HCT116 (cell line): ENCODE data around the gene RND3. TPM values are rescaled to one million over a fixed set of nuclear protein-coding genes. Genes with fewer than 3 reads are reported as not detected.

Experiments
- ATAC-seq: fragments of 200-7000 bp; cut with Tn5 transposase; 2 replicates; pipeline ENCODE4 v1.9.1; 2020; ENCODE audit warnings: mild to moderate bottlenecking, moderate library complexity
- BruUV-seq: library from RNA; stranded (reverse); fragments of 400-500 nt; replicated peaks from 2 replicates; lab custom pipeline; 2021; lab: Mats Ljungman, UMichigan
- CTCF ChIA-PET: fragments of 300-600 bp; sonication (Branson Sonifier 250); formaldehyde crosslinking; loops from one replicate; lab custom pipeline; 2021; ENCODE audit warnings: antibody characterized with exemption; lab: Charles Lee
- POLR2A ChIA-PET: fragments of 300-600, 350-600 bp; sonication (Branson Sonifier 250); formaldehyde crosslinking; loops from one replicate; lab custom pipeline; 2021; ENCODE audit warnings: antibody characterized with exemption; lab: Charles Lee
- RAD21 ChIA-PET, 2 experiments: fragments of 300-600 bp; sonication (Branson Sonifier 250); formaldehyde crosslinking; loops; one replicate each; lab custom pipeline; 2023; ENCODE audit warnings: low total read pairs in 2 of 2; ENCODE audit not compliant: uncharacterized antibody in 2 of 2, unreplicated experiment in 2 of 2, low non-redundant PET in 1 of 2; lab: Charles Lee
- DNase-seq: peaks from one replicate; pipeline ENCODE4 v3.0.0-alpha.2; 2010; ENCODE audit warnings: low read depth, low spot score
- H2AFZ ChIP-seq: fragments of 200-600 bp; shearing (Covaris generic), sonication (generic); 2 replicates; pipeline ENCODE4 v1.6.1; 2017; ENCODE audit warnings: low read depth, mixed run types, mixed read lengths, antibody characterized with exemption, low read length; ENCODE audit not compliant: poor library complexity, severe bottlenecking
- H3K27ac ChIP-seq: 2 replicates; pipeline ENCODE4 v1.5.1; 2012; ENCODE audit warnings: low read depth, low read length
- H3K27me3 ChIP-seq: fragments of 200-600 bp; sonication (generic); 2 replicates; pipeline ENCODE4 v1.6.1; 2016; ENCODE audit warnings: mixed run types, low read length, mixed read lengths; ENCODE audit not compliant: insufficient read depth
- H3K36me3 ChIP-seq, 2 experiments: fragments of 200-500 bp in 1 of 2; fragments of 200-600 bp in 1 of 2; sonication (Bioruptor generic) in 1 of 2; sonication (generic) in 1 of 2; 2 replicates each; pipeline versions ENCODE4 v1.5.1 to v1.6.1; 2014 to 2016; ENCODE audit warnings: low read length in 2 of 2, inconsistent platforms in 1 of 2, mixed read lengths in 1 of 2, mixed run types in 1 of 2; ENCODE audit not compliant: insufficient read depth in 2 of 2, control insufficient read depth in 1 of 2
- H3K4me1 ChIP-seq, 2 experiments: fragments of 200-600 bp in 1 of 2; sonication (generic) in 1 of 2; 2 replicates each; pipeline versions ENCODE4 v1.5.1 to v1.6.1; 2012 to 2017; ENCODE audit warnings: low read length in 2 of 2, inconsistent platforms in 1 of 2, mild to moderate bottlenecking in 1 of 2, mixed read lengths in 1 of 2, mixed run types in 1 of 2, moderate library complexity in 1 of 2; ENCODE audit not compliant: insufficient read depth in 2 of 2, control insufficient read depth in 1 of 2
- H3K4me2 ChIP-seq: fragments of 200-600 bp; sonication (generic); 2 replicates; pipeline ENCODE4 v1.6.1; 2017; ENCODE audit warnings: mixed run types, low read length, mixed read lengths
- H3K4me3 ChIP-seq, 2 experiments: fragments of 200-600 bp in 1 of 2; sonication (generic) in 1 of 2; replicated peaks in 1 of 2; 2 replicates each; pipeline ENCODE4 v1.5.1; 2011 to 2016; ENCODE audit warnings: low read length in 2 of 2, control low read depth in 1 of 2, low read depth in 1 of 2, mild to moderate bottlenecking in 1 of 2, mixed read lengths in 1 of 2, mixed run types in 1 of 2
- H3K79me2 ChIP-seq: fragments of 200-600 bp; sonication (generic); 2 replicates; pipeline ENCODE4 v1.6.1; 2017; ENCODE audit warnings: mild to moderate bottlenecking, mixed run types, low read length, moderate library complexity, mixed read lengths; ENCODE audit not compliant: insufficient read depth
- H3K9ac ChIP-seq: fragments of 200-600 bp; sonication (generic); 2 replicates; pipeline ENCODE4 v1.6.1; 2016; ENCODE audit warnings: low read length, mixed read lengths
- H3K9me2 ChIP-seq: fragments of 200-600 bp; sonication (generic), shearing (Covaris generic); 2 replicates; pipeline ENCODE4 v1.6.1; 2017; ENCODE audit warnings: mixed run types, mild to moderate bottlenecking, moderate library complexity; ENCODE audit not compliant: insufficient read depth
- H3K9me3 ChIP-seq, 2 experiments: fragments of 200-500 bp in 1 of 2; fragments of 200-600 bp in 1 of 2; sonication (Bioruptor generic) in 1 of 2; sonication (generic) in 1 of 2; 2 replicates each; pipeline ENCODE4 v1.6.1; 2014 to 2017; ENCODE audit warnings: low read length in 2 of 2, mixed read lengths in 2 of 2, inconsistent platforms in 1 of 2, low read depth in 1 of 2, mild to moderate bottlenecking in 1 of 2, mixed run types in 1 of 2, moderate library complexity in 1 of 2; ENCODE audit not compliant: control insufficient read depth in 1 of 2, insufficient read depth in 1 of 2
- H4K20me1 ChIP-seq: fragments of 200-600 bp; sonication (generic), shearing (Covaris generic); 2 replicates; pipeline ENCODE4 v1.6.1; 2017; ENCODE audit warnings: mixed run types, mild to moderate bottlenecking, moderate library complexity; ENCODE audit not compliant: insufficient read depth
- CBX3 ChIP-seq: IDR thresholded peaks from 2 replicates; pipeline ENCODE4 v1.6.1; 2012; ENCODE audit warnings: low read depth
- CEBPB ChIP-seq: IDR thresholded peaks from 2 replicates; pipeline ENCODE4 v1.6.1; 2012; ENCODE audit warnings: low read depth
- EGR1 ChIP-seq: IDR thresholded peaks from 2 replicates; pipeline ENCODE4 v1.6.1; 2012; ENCODE audit warnings: low read depth
- ELF1 ChIP-seq: IDR thresholded peaks from 2 replicates; pipeline ENCODE4 v1.6.1; 2012; ENCODE audit warnings: low read depth, borderline replicate concordance
- EZH2 ChIP-seq: fragments of 200-600 bp; sonication (generic); IDR thresholded peaks from 2 replicates; pipeline ENCODE4 v1.6.1; 2017; ENCODE audit warnings: antibody characterized with exemption, mixed run types
- EZH2phosphoT487 ChIP-seq: fragments of 200-600 bp; IDR thresholded peaks from 2 replicates; pipeline ENCODE4 v1.6.1; 2018; ENCODE audit warnings: antibody characterized with exemption, borderline replicate concordance
- FOSL1 ChIP-seq: IDR thresholded peaks from 2 replicates; pipeline ENCODE4 v1.6.1; 2012; ENCODE audit warnings: low read depth
- JUND ChIP-seq: IDR thresholded peaks from 2 replicates; pipeline ENCODE4 v1.6.1; 2012
- POLR2A ChIP-seq: IDR thresholded peaks from 2 replicates; pipeline ENCODE4 v1.7.0; 2011; ENCODE audit warnings: borderline replicate concordance; ENCODE audit not compliant: insufficient read depth, insufficient read length; ENCODE audit errors: extremely low read depth
- RAD21 ChIP-seq: IDR thresholded peaks from 2 replicates; pipeline ENCODE4 v1.6.1; 2012; ENCODE audit warnings: low read depth, mild to moderate bottlenecking
- SIN3A ChIP-seq: IDR thresholded peaks from 2 replicates; pipeline ENCODE4 v1.6.1; 2012; ENCODE audit warnings: low read depth
- SP1 ChIP-seq: IDR thresholded peaks from 2 replicates; pipeline ENCODE4 v1.6.1; 2012; ENCODE audit warnings: low read depth
- SRF ChIP-seq: IDR thresholded peaks from 2 replicates; pipeline ENCODE4 v1.6.1; 2012; ENCODE audit warnings: low read depth
- TCF7L2 ChIP-seq: IDR thresholded peaks from 2 replicates; pipeline ENCODE4 v1.7.0; 2011; ENCODE audit warnings: borderline replicate concordance, inconsistent platforms; ENCODE audit not compliant: insufficient read depth, insufficient read length; ENCODE audit errors: extremely low read depth
- ZFX ChIP-seq: fragments of 450-650 bp; IDR thresholded peaks from 2 replicates; pipeline ENCODE4 v1.6.1; 2017
- ZNF274 ChIP-seq: fragments of 200-500 bp; sonication (Bioruptor generic); IDR thresholded peaks from 2 replicates; pipeline ENCODE4 v1.6.1; 2014; ENCODE audit warnings: mild to moderate bottlenecking, low read depth, low read length, inconsistent platforms
- intact Hi-C: fragments of 100-400 bp; cut with micrococcal nuclease; formaldehyde crosslinking; loops from 2 replicates; pipeline ENCODE4 v1.10.0; 2022
- total RNA-seq: library from RNA; stranded (reverse); gene quantifications from one replicate; pipeline ENCODE4 v1.2.1, GENCODE V29; 2021; ENCODE audit not compliant: unreplicated experiment
- TF ChIP-seq, protein P1 (sequence below), 3 experiments: fragments of 200-600 bp in 1 of 3; sonication (generic) in 1 of 3; IDR thresholded peaks in 2 of 3; conservative IDR thresholded peaks in 1 of 3; 2 replicates each; pipeline ENCODE4 v1.5.1; 2012 to 2017; ENCODE audit warnings: low read depth in 2 of 3, low read length in 2 of 3, antibody characterized with exemption in 1 of 3, borderline replicate concordance in 1 of 3, control low read depth in 1 of 3, mild to moderate bottlenecking in 1 of 3, mixed read lengths in 1 of 3, mixed run types in 1 of 3, moderate library complexity in 1 of 3; ENCODE audit not compliant: insufficient read depth in 1 of 3
- TF ChIP-seq, protein P2 (sequence below): IDR thresholded peaks from 2 replicates; pipeline ENCODE4 v1.6.1; 2012
- TF ChIP-seq, protein P3 (sequence below): IDR thresholded peaks from 2 replicates; pipeline ENCODE4 v1.6.1; 2012
- TF ChIP-seq, protein P4 (sequence below): IDR thresholded peaks from 2 replicates; pipeline ENCODE4 v1.6.1; 2011; ENCODE audit warnings: mild to moderate bottlenecking, low read length, moderate library complexity; ENCODE audit not compliant: insufficient replicate concordance; ENCODE audit errors: extremely low read depth

Gene RND3
- total RNA-seq, 1 experiment from 2014 or later: 15.0 TPM

DNA sequence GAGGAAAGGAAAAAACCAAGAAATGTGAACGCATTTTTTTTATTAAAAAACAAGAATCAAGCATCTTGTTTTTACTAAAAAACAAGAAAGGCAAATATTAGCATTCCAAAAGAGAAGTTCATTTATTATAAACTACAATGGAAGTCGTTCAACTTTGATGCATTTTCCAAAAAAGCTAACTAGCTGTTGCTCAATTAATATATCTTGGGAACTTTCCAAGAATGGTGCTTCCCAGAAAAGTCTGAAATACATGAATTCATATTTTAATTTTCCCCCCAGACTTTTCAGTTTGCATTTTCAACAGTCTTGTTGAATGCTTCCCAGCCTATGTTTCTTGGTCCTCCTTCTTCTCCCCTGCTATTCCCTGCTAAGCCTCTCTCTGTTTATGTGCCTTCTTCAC lies 7.5 kb upstream of the RND3 start:
- ChIA-PET CTCF (interaction anchor here (0.6 kb wide), 1 partner anchor 457 kb away, joined by 3 read pairs; no protein-coding TSS in a partner anchor), POLR2A (no interaction called here), RAD21 (no interaction called here)
- Histone ChIP-seq H2AFZ (no peak overlapping the region), H4K20me1 (no peaks in the 10 kb centered on the region), H3K36me3 (no peaks in the 10 kb centered on the region), H3K4me3 (no peak overlapping the region), H3K79me2 (no peaks in the 10 kb centered on the region), H3K27ac (no peak overlapping the region), H3K9me2 (no peaks in the 10 kb centered on the region), H3K9ac (no peak overlapping the region), H3K9me3 (no peaks in the 10 kb centered on the region), H3K4me2 (no peak overlapping the region), H3K27me3 (no peaks in the 10 kb centered on the region), H3K4me1 (no peaks in the 10 kb centered on the region)
- intact Hi-C loops: no loop called here
- BruUV-seq: no TSS peak
- no peak for TF ChIP-seq ELF1
- TF ChIP-seq, protein P1, sequence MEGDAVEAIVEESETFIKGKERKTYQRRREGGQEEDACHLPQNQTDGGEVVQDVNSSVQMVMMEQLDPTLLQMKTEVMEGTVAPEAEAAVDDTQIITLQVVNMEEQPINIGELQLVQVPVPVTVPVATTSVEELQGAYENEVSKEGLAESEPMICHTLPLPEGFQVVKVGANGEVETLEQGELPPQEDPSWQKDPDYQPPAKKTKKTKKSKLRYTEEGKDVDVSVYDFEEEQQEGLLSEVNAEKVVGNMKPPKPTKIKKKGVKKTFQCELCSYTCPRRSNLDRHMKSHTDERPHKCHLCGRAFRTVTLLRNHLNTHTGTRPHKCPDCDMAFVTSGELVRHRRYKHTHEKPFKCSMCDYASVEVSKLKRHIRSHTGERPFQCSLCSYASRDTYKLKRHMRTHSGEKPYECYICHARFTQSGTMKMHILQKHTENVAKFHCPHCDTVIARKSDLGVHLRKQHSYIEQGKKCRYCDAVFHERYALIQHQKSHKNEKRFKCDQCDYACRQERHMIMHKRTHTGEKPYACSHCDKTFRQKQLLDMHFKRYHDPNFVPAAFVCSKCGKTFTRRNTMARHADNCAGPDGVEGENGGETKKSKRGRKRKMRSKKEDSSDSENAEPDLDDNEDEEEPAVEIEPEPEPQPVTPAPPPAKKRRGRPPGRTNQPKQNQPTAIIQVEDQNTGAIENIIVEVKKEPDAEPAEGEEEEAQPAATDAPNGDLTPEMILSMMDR (IDR thresholded peaks at IDR 0.05 in 2 of 3, conservative IDR thresholded peaks at IDR 0.05 in 1 of 3; ENCODE audit: borderline replicate concordance in 1 of 3, insufficient read depth in 1 of 3, low read depth in 2 of 3, low read length in 2 of 3): no peak
- no peak for TF ChIP-seq SRF
- TF ChIP-seq JUND: no peak
- TF ChIP-seq, protein P2, sequence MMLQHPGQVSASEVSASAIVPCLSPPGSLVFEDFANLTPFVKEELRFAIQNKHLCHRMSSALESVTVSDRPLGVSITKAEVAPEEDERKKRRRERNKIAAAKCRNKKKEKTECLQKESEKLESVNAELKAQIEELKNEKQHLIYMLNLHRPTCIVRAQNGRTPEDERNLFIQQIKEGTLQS: no peak
- TF ChIP-seq EZH2phosphoT487: no peak
- no peak for TF ChIP-seq SP1
- TF ChIP-seq SIN3A: no peak
- TF ChIP-seq RAD21: no peak
- no peak for TF ChIP-seq ZFX
- no peak for TF ChIP-seq POLR2A
- no peak for TF ChIP-seq CBX3
- no peak for TF ChIP-seq FOSL1
- TF ChIP-seq, protein P3, sequence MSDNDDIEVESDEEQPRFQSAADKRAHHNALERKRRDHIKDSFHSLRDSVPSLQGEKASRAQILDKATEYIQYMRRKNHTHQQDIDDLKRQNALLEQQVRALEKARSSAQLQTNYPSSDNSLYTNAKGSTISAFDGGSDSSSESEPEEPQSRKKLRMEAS: no peak
- no peak for TF ChIP-seq TCF7L2
- TF ChIP-seq, protein P4, sequence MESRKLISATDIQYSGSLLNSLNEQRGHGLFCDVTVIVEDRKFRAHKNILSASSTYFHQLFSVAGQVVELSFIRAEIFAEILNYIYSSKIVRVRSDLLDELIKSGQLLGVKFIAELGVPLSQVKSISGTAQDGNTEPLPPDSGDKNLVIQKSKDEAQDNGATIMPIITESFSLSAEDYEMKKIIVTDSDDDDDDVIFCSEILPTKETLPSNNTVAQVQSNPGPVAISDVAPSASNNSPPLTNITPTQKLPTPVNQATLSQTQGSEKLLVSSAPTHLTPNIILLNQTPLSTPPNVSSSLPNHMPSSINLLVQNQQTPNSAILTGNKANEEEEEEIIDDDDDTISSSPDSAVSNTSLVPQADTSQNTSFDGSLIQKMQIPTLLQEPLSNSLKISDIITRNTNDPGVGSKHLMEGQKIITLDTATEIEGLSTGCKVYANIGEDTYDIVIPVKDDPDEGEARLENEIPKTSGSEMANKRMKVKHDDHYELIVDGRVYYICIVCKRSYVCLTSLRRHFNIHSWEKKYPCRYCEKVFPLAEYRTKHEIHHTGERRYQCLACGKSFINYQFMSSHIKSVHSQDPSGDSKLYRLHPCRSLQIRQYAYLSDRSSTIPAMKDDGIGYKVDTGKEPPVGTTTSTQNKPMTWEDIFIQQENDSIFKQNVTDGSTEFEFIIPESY: no peak
- no peak for TF ChIP-seq ZNF274
- TF ChIP-seq CEBPB: no peak
- no peak for TF ChIP-seq EZH2
- no peak for TF ChIP-seq EGR1
- DNase-seq (no peak), ATAC-seq (no peak)
